HUES48 (cell line): ENCODE measurements around the gene TOPORS.
"Not testable (repeated sequence)": the region's sequence is repeated elsewhere in the genome, so short reads cannot be mapped to it uniquely, and the experiment has no call there.

Experiments
- H3K27ac ChIP-seq: one replicate; pipeline ENCODE4 v1.7.0; 2013; ENCODE audit warnings: low read depth, low read length, inconsistent platforms
- H3K27me3 ChIP-seq: 2 replicates; pipeline ENCODE4 v1.6.1; 2013; ENCODE audit warnings: mild to moderate bottlenecking, low read length; ENCODE audit not compliant: control insufficient read depth, insufficient read depth
- H3K36me3 ChIP-seq: 2 replicates; pipeline ENCODE4 v1.6.1; 2013; ENCODE audit warnings: low read length; ENCODE audit not compliant: control insufficient read depth, insufficient read depth
- H3K4me1 ChIP-seq: 2 replicates; pipeline ENCODE4 v1.6.1; 2013; ENCODE audit warnings: mild to moderate bottlenecking, low read length; ENCODE audit not compliant: control insufficient read depth, insufficient read depth
- H3K4me3 ChIP-seq: 2 replicates; pipeline ENCODE4 v1.5.1; 2013; ENCODE audit warnings: mild to moderate bottlenecking, low read depth, low read length
- H3K9ac ChIP-seq: 2 replicates; pipeline ENCODE4 v1.6.1; 2013; ENCODE audit warnings: mild to moderate bottlenecking, low read depth, low read length, moderate library complexity
- H3K9me3 ChIP-seq: 2 replicates; pipeline ENCODE4 v1.6.1; 2013; ENCODE audit warnings: low read length; ENCODE audit not compliant: control insufficient read depth, insufficient read depth

Gene TOPORS

DNA sequence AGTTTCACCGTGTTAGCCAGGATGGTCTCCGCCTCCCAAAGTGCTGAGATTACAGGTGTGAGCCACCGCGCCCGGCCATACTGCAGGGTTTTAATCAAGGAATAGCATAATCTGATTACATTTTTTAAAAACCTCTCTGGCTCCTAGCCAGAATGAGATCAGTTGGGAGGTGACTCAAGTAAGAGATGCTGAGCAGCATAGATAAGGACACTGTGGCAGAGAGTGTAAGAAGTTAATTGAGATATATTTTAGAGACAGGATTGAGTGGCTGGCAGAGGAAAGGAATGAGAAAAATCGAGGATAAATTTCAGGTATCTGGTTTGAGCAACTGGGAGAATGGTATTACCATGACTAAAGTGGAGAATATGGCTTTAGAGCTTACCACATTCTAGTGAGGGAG lies 19.1 kb downstream of the TOPORS start:
- no peak overlapping the region for H3K9ac ChIP-seq
- H3K4me3 ChIP-seq, result no peak overlapping the region

DNA sequence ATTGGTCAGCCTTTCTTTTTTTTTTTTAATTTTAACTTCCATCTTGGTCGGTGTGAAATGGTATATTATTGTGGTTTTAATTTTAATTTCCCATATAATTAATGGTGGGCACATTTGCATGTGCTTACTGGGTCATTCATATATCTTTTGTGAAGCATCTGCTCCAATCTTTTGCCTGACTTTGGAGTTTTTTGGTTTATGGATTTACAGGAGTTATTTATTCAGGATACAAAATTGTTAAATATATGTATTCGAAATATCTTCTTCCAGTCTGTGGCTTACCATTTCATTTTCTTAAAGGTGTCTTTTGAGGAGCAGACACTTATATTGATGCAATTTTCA lies 25.7 kb downstream of the TOPORS start:
- H3K27ac ChIP-seq, result no peak overlapping the region
- H3K9me3 ChIP-seq, result peaks cover 4% of the 10 kb centered on the region
- H3K36me3 ChIP-seq, result peaks cover 3% of the 10 kb centered on the region; the same call in 1 of the 2 replicates
- no peak overlapping the region for H3K9ac ChIP-seq
- H3K4me1 ChIP-seq, result peaks cover 16% of the 10 kb centered on the region
- no peaks in the 10 kb centered on the region for H3K27me3 ChIP-seq
- H3K4me3 ChIP-seq, result peak overlapping the region; percentile 82

More for the DNA sequence above, 19.1 kb downstream of the TOPORS start:
- Histone ChIP-seq H3K27me3 (no peaks in the 10 kb centered on the region), H3K4me1 (no peaks in the 10 kb centered on the region), H3K27ac (no peak overlapping the region), H3K36me3 (no peaks in the 10 kb centered on the region), H3K9me3 (no peaks in the 10 kb centered on the region)

DNA sequence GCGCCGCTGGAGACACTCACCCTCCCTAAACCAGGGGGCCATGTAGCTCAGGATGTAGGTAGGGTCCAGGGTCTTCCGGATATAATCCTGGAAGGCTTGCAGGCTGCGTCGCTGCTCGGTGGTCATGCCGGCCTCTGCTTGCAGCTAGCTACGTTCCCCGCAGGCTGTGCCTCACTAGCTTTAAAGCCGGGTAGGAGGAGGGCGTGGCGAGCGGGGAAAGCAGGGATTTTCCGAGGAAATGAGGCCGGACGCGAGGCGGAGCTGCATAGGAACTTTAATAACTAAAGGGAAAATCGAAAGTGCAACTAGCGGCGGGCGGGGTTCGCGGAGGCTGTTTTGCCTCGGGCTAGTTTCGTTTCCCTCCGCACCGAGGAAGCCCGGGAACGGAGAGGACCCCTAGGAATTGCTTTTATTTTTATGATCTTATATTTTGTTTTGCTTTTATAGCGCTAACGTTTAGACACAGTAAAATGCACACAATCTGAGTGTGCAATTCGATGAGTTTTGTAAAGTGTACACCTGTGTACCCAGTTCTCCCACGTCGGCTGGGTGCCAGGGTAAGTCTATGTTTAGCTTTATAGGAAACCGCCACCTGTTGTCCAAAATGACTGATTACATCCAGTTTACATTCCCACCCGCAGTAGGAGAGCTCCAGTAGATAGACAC lies 26.2 kb downstream of the TOPORS start, which contains the start of gene RIGI:
RIGI (minus strand) TSS at position 156 of the 666 bp plus-strand sequence; CDS start at position 126, 30 bp downstream.
- Histone ChIP-seq H3K4me3 (peak within 1 kb of the TSS; percentile 82), H3K27ac (peak within 1 kb of the TSS; percentile 57)

DNA sequence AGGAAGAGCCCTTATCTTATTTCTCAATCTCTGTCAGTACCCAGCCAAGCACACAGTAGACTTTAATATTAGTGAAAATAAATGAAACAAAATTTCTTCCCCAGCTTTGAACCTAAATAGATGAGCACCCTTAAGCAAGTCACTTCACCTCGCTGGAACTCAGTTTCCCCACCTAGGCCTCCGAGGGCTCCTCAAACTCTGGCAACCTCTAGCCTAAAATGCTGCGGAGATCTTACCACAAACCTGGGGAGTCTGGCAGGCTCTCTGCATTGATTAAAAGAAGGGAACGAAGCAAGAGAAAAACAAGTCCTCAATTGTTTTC lies 26.7 kb downstream of the TOPORS start:
- Histone ChIP-seq H3K36me3 (peaks cover 3% of the 10 kb centered on the region; the same call in 1 of the 2 replicates), H3K4me1 (peaks cover 16% of the 10 kb centered on the region), H3K9me3 (peaks cover 10% of the 10 kb centered on the region), H3K27me3 (no peaks in the 10 kb centered on the region), H3K4me3 (peak overlapping the region; percentile 82), H3K9ac (peak overlapping the region; percentile 69), H3K27ac (peak overlapping the region; percentile 52)

More for the DNA sequence above, 26.2 kb downstream of the TOPORS start, which contains the start of gene RIGI:
- H3K27me3 ChIP-seq, result no peaks in the 10 kb centered on the region
- peaks cover 3% of the 10 kb centered on the region; the same call in 1 of the 2 replicates for H3K36me3 ChIP-seq
- peak within 1 kb of the TSS; percentile 69 for H3K9ac ChIP-seq
- peaks cover 9% of the 10 kb centered on the region for H3K9me3 ChIP-seq
- H3K4me1 ChIP-seq, result peaks cover 16% of the 10 kb centered on the region

DNA sequence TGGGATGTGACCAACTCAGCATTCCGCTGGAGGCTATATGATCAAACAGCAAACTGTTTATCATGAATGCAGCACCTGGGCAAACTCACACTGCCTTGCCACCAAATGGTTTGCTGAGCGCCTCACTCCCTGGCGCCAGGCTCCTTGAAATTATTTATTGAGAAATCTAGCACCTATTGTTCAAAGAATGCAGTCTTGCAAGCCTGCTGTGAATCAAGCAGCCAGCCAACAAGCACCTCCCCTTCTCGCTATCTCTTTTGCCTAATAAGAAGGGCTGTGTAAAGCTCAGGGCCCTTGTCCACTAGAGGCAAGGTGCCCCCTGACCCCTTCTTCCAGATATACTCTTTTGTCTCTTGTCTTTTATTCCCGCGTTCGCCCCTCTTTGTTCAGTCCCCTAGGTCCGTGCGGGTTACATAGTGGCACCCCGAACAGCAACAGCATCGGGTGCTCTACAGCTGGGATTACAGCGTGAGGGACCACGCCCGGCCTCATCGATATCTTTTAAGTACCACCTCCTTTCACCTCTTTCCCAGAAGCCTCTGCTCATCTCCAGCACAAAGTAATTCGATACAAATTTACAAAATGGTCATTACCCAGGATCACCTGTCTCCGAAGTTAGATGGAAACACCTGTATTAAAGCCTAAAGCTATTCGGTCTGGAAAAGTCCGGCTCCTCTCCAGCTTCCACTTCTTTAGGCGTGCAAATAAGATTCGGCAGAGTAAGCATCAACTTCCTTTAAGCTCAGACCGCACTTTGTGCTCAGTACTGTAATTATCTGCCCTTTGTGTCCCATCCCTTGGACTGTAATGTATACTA lies 27.3 kb downstream of the TOPORS start:
- Histone ChIP-seq H3K9me3 (peaks cover 13% of the 10 kb centered on the region), H3K36me3 (peaks cover 3% of the 10 kb centered on the region; the same call in 1 of the 2 replicates), H3K27me3 (no peaks in the 10 kb centered on the region), H3K27ac (no peak overlapping the region), H3K4me1 (peaks cover 16% of the 10 kb centered on the region), H3K9ac (peak overlapping the region; percentile 69; the same call in 1 of the 2 replicates), H3K4me3 (peak overlapping the region; percentile 82)

DNA sequence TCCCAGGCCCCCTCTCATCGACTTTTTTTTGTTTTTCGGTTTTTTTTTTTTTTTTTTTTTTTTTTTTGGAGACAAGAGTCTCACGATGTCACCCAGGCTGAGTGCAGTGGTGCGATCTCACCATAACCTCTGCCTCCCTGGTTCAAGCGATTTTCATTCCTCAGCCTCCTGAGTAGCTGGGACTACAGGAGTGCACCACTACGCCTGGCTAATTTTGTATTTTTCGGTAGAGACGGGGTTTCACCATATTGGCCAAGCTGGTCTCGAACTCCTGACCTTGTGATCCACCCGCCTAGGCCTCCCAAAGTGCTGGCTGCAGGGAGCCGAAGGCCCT lies 27.9 kb downstream of the TOPORS start:
- peak overlapping the region; percentile 82; the same call in 1 of the 2 replicates for H3K4me3 ChIP-seq
- not testable (repeated sequence) for H3K27me3 ChIP-seq, H3K36me3 ChIP-seq, H3K27ac ChIP-seq, H3K9ac ChIP-seq
- peaks cover 16% of the 10 kb centered on the region for H3K4me1 ChIP-seq
- peaks cover 19% of the 10 kb centered on the region for H3K9me3 ChIP-seq

DNA sequence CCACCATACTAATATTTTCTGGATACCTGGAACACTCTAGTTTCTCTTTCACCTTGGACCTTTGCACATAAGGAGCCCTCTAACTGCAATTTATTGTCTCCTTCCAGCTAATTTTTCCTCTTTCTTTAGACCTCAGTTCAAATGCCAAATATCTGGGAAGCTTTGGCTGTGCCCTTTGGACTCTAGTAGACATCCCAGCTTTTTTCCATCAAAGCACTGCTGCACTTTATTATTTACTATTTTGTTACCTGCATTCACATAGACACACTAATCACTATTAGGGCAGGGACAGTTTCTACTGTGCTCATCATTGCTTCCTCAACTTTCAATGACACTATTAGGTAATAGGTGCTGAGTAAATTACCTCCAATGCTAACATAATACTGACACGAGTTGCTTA lies 28.5 kb downstream of the TOPORS start:
- H3K27ac ChIP-seq, result no peak overlapping the region
- H3K36me3 ChIP-seq, result peaks cover 3% of the 10 kb centered on the region; the same call in 1 of the 2 replicates
- peaks cover 16% of the 10 kb centered on the region for H3K4me1 ChIP-seq
- H3K4me3 ChIP-seq, result no peak overlapping the region
- no peak overlapping the region for H3K9ac ChIP-seq
- H3K9me3 ChIP-seq, result peaks cover 25% of the 10 kb centered on the region
- no peaks in the 10 kb centered on the region for H3K27me3 ChIP-seq

DNA sequence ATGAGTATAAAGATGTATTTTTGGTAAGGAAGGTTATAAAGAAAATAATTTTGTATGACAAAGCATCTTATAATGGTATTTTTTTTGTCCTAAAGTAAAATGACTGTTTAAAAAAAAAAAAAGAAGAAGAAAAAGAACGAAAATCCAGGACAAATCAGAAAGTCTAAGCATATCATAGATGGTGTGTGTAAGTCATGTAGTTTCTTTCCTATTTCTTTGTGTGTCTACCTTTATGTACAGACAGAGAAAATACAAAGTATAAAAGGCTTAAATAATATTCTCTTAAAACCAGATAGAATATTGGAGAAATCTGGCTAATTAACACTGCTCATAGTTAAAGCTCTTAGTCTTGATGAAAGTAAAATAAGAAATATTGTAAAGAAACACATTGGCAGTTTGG lies 34.1 kb downstream of the TOPORS start:
- H3K27me3 ChIP-seq, result no peaks in the 10 kb centered on the region
- H3K4me1 ChIP-seq, result no peaks in the 10 kb centered on the region
- no peak overlapping the region for H3K4me3 ChIP-seq
- H3K36me3 ChIP-seq, result peaks cover 3% of the 10 kb centered on the region; the same call in 1 of the 2 replicates
- H3K9me3 ChIP-seq, result peaks cover 53% of the 10 kb centered on the region
- no peak overlapping the region for H3K9ac ChIP-seq
- no peak overlapping the region for H3K27ac ChIP-seq

DNA sequence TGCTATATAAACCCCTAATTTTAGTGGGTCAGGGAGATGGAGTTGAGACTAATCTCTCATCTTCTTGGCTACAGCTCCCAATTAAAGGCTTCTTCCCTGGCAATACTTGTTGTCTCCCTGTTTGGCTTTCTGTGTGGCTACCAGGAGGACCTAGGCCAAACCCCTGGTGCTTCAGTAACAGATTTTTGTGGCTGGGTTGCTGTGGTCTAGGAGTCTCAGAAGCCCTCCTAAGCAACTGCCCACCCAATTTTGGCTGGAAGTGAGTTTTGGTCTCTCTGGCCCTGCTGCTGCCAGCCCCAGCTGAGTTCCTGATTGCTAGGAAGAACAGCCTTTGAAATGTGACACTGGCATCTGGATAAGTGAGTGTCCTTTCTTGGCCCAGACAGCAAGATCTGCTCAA lies 36.1 kb downstream of the TOPORS start:
- no peaks in the 10 kb centered on the region for H3K27me3 ChIP-seq
- H3K36me3 ChIP-seq, result no peaks in the 10 kb centered on the region
- H3K9me3 ChIP-seq, result peaks cover 45% of the 10 kb centered on the region
- no peak overlapping the region for H3K4me3 ChIP-seq
- no peaks in the 10 kb centered on the region for H3K4me1 ChIP-seq
- H3K27ac ChIP-seq, result no peak overlapping the region
- H3K9ac ChIP-seq, result no peak overlapping the region

DNA sequence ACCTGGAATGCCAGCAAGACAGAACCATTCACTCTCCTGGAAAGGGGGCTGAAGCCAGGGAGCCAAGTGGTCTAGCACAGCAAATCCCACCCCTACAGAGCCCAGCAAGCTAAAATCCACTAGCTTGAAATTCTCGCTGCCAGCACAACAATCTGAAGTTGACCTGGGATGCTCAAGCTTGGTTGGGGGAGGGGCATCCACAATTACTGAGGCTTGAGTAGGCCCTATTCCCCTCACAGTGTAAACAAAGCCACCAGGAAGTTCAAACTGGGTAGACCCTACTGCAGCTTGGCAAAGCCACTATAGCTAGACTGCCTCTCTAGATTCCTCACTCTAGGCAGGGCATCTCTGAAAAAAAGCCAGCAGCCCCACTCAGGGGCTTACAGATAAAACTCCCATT lies 43.7 kb downstream of the TOPORS start:
- Histone ChIP-seq H3K27me3 (no peaks in the 10 kb centered on the region), H3K36me3 (no peaks in the 10 kb centered on the region), H3K9me3 (no peaks in the 10 kb centered on the region), H3K4me1 (peaks cover 8% of the 10 kb centered on the region; the same call in 1 of the 2 replicates), H3K9ac (no peak overlapping the region), H3K27ac (no peak overlapping the region), H3K4me3 (no peak overlapping the region)

DNA sequence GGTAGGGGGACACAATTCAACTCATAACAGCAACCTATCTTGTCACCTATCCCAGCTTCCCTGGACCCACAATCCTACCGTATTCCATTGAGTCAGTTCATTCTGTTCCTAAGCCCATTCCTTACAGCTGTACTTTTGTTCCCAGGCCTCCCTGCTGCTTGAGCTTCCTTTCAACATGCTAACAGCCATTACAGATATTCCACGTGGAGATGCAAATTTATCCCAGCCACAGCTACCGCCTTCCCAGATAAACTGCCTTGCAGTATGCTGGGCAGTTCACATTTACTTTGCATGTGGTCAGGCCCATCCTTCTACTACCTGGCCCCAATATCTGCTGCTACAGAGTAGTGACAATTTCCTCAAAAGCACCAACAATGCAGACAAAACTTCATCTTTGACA lies 49.4 kb downstream of the TOPORS start:
- no peak overlapping the region for H3K4me3 ChIP-seq
- H3K27me3 ChIP-seq, result no peaks in the 10 kb centered on the region
- H3K9me3 ChIP-seq, result no peaks in the 10 kb centered on the region
- no peak overlapping the region for H3K9ac ChIP-seq
- peak overlapping the region; percentile 32 for H3K27ac ChIP-seq
- H3K36me3 ChIP-seq, result peaks cover 4% of the 10 kb centered on the region; the same call in 1 of the 2 replicates
- peaks cover 8% of the 10 kb centered on the region; the same call in 1 of the 2 replicates for H3K4me1 ChIP-seq
